NT2/D1 (cell line): ENCODE data around the gene NCDN.

Experiments used
- SUZ12 ChIP-seq: IDR thresholded peaks from 2 replicates; pipeline ENCODE4 v1.6.1; 2011; ENCODE audit not compliant: insufficient read length, insufficient read depth; ENCODE audit errors: extremely low read depth
- YY1 ChIP-seq: IDR thresholded peaks from 2 replicates; pipeline ENCODE4 v1.6.1; 2011; ENCODE audit not compliant: insufficient read length, insufficient read depth
- ZNF274 ChIP-seq: IDR thresholded peaks from 2 replicates; pipeline ENCODE4 v1.6.1; 2011; ENCODE audit warnings: mild to moderate bottlenecking, low read depth, low read length

GRCh38 chr1:35572296-35572695 lies 14.7 kb downstream of the NCDN start:
- TF ChIP-seq YY1 = no peak
- TF ChIP-seq ZNF274 = no peak
- TF ChIP-seq SUZ12 = no peak
